Small intestine (tissue), 7 donors: ENCODE measurements around the gene MAP3K5. TPM values are rescaled to one million over a fixed set of nuclear protein-coding genes. Genes with fewer than 3 reads are reported as not detected.

ENCODE experiments used
- DNase-seq, 2 donors: peaks; one replicate each; pipeline versions ENCODE4 v3.0.0 to v3.0.0-alpha.2; 2013
- FAIRE-seq: peaks from 2 replicates; lab custom pipeline; 2012; peaks lifted over from hg19 to GRCh38; lab: Jason Lieb, UNC
- H3K27ac ChIP-seq, 3 donors: one replicate each; pipeline ENCODE4 v1.5.1; 2013; ENCODE audit warnings: low read length in 2 of 3, mild to moderate bottlenecking in 2 of 3, control low read depth in 1 of 3, inconsistent platforms in 1 of 3, low read depth in 1 of 3, moderate library complexity in 1 of 3
- H3K27me3 ChIP-seq, 3 donors: one replicate each; pipeline ENCODE4 v1.6.1; 2013; ENCODE audit warnings: low read length in 3 of 3, inconsistent platforms in 1 of 3; ENCODE audit not compliant: control insufficient read depth in 3 of 3, insufficient read depth in 3 of 3
- H3K36me3 ChIP-seq, 3 donors: one replicate each; pipeline ENCODE4 v1.6.1; 2013; ENCODE audit warnings: low read length in 3 of 3, inconsistent platforms in 1 of 3, low read depth in 1 of 3, mild to moderate bottlenecking in 1 of 3, moderate library complexity in 1 of 3; ENCODE audit not compliant: control insufficient read depth in 3 of 3, insufficient read depth in 2 of 3
- H3K4me1 ChIP-seq, 3 donors: one replicate each; pipeline ENCODE4 v1.6.1; 2013; ENCODE audit warnings: low read length in 2 of 3, inconsistent platforms in 1 of 3, low read depth in 1 of 3, mild to moderate bottlenecking in 1 of 3, moderate library complexity in 1 of 3; ENCODE audit not compliant: control insufficient read depth in 3 of 3, insufficient read depth in 2 of 3
- H3K4me3 ChIP-seq, 3 donors: one replicate each; pipeline ENCODE4 v1.5.1; 2013; ENCODE audit warnings: low read length in 3 of 3, control low read depth in 1 of 3, inconsistent platforms in 1 of 3, low read depth in 1 of 3, mild to moderate bottlenecking in 1 of 3, moderate library complexity in 1 of 3
- H3K9me3 ChIP-seq, 2 donors: one replicate each; pipeline ENCODE4 v1.6.1; 2013; ENCODE audit warnings: low read depth in 1 of 2, low read length in 1 of 2; ENCODE audit not compliant: control insufficient read depth in 2 of 2, insufficient read depth in 1 of 2
- WGBS, 3 donors: extraction: QIAGEN DNeasy Blood & Tissue Kit; methylation state at CpG; one replicate each; pipeline ENCODE4 v1.1.7; 2013; 5-methylcytosine and 5-hydroxymethylcytosine counted together
- polyA plus RNA-seq, 4 donors: library from polyadenylated mRNA; stranded (reverse) in 3 of 4; unstranded in 1 of 4; fragments of 200-250 nt in 3 of 4; fragments of 120-200 nt in 1 of 4; gene quantifications; one replicate each; pipeline versions ENCODE4 v1.2.1 to v1.2.3, GENCODE V29; 2013
- donor health status: healthy with polysubstance abuse.
- donor health status: control.
- donor health status: control.
- donor health status: Bipolar disorder and iron deficiency.
- donor health status: healthy.

The MAP3K5 gene
- polyA plus RNA-seq, 4 donors: 5.4 to 9.5 (median 7.0) TPM

DNA sequence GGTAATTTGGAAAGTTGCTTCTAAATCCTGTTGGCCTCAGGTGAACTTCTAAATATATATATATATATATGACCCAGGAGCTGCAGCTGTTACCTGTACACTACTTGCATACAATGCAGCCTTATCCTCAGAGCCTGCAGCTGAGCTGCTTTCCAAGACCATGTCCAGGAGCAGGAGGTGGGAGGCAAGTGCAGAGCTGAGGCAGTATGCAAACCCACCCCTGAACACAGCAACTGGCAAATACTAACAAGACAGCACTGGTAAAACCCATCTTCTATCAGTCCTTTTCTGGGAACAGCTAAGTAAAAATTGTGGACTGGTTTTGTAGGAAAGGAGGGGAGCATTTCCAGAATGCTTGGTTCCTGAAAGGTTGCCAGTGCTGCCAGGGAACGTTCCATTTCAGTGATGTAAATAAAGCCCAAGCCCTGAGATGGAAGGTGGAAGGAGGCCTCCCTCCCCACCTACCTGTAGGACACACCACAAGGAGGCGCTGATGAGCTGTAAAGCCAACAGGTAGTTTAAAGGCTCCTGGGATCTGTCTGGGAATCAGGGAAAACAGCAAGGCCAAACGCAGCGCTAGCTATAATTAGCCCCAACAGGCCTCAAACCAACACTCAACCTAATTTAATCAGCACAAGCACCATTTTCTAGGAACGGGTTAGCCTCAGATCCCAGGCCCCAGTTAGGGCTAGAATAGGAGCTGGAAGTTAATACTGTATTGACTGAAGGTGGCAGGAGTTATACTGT is 148.3 kb downstream of the MAP3K5 start:
- no peaks in the 10 kb centered on the region for H3K9me3 ChIP-seq
- H3K36me3 ChIP-seq: no peaks in the 10 kb centered on the region
- no peak overlapping the region for H3K27ac ChIP-seq
- H3K4me1 ChIP-seq: peaks cover 2 to 7% (median 4%) of the 10 kb centered on the region in 3 donors
- H3K27me3 ChIP-seq: no peaks in the 10 kb centered on the region
- DNase-seq: peak; percentile 92
- 3 to 10% (median 8%) methylated on average over 5 of the region's 5 CpGs for WGBS, 3 donors
- H3K4me3 ChIP-seq: no peak overlapping the region
- FAIRE-seq: no peak

DNA sequence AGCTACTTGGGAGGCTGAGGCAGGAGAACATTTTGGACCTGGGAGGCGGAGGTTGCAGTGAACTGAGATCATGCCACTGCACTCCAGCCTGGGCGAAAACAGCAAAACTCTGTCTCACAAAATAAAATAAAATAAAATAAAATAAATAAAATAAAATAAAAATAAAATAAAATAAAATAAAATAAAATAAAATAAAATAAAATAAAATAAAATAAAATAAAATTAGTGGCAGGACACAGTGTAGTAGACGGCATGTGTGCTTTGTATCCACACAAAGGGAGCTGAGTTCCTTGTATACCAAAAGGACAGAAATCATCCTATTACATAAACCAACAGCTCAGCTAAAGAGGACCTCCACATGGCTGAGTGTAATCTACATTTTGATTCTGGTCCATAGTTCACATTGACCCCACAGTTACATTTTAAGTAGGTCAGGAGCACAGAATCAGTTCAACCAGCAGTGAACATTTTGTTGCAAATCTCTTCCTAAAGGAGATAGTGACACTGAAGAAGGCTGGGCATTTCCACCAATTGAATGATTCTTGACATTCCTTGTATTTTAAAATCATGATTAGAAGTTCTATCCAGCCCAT is 150.3 kb downstream of the MAP3K5 start:
- Histone ChIP-seq H3K27me3 (no peaks in the 10 kb centered on the region), H3K27ac (no peak overlapping the region), H3K36me3 (peaks cover 0 to 4% (median 3%) of the 10 kb centered on the region in 3 donors), H3K4me3 (no peak overlapping the region), H3K9me3 (no peaks in the 10 kb centered on the region), H3K4me1 (peaks cover 0 to 4% (median under 1%) of the 10 kb centered on the region in 3 donors)
- FAIRE-seq (no peak), DNase-seq (no peak)
- 96 to 97% (median 96%) methylated on average over 3 of the region's 3 CpGs for WGBS, 3 donors

DNA sequence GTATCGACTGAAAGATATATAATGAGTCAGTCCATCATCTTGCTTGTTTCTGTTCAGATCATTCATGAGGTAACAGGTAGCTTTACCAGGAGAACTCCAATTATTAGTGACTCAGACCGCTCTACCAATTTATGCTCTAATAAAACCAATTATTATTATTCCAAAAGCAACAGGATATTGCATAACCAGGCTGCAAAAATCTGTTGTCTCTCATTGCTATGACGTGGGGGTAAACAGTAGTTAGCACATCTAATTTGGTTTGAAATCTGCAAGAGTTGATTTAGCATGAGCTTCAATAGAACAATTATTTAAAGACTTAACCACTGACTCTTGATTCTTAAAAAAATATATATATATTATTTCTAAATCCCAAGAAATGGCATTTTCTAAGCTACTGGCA is 151.1 kb downstream of the MAP3K5 start:
- H3K9me3 ChIP-seq: no peaks in the 10 kb centered on the region
- H3K36me3 ChIP-seq: peaks cover 4 to 12% (median 5%) of the 10 kb centered on the region in 3 donors
- H3K4me1 ChIP-seq: peaks cover 0 to 4% (median 0%) of the 10 kb centered on the region in 3 donors
- 85 to 92% (median 89%) methylated on average over 3 of the region's 3 CpGs for WGBS, 3 donors
- DNase-seq (no peak), FAIRE-seq (no peak)
- H3K27me3 ChIP-seq: no peaks in the 10 kb centered on the region
- H3K27ac ChIP-seq: no peak overlapping the region
- no peak overlapping the region for H3K4me3 ChIP-seq

DNA sequence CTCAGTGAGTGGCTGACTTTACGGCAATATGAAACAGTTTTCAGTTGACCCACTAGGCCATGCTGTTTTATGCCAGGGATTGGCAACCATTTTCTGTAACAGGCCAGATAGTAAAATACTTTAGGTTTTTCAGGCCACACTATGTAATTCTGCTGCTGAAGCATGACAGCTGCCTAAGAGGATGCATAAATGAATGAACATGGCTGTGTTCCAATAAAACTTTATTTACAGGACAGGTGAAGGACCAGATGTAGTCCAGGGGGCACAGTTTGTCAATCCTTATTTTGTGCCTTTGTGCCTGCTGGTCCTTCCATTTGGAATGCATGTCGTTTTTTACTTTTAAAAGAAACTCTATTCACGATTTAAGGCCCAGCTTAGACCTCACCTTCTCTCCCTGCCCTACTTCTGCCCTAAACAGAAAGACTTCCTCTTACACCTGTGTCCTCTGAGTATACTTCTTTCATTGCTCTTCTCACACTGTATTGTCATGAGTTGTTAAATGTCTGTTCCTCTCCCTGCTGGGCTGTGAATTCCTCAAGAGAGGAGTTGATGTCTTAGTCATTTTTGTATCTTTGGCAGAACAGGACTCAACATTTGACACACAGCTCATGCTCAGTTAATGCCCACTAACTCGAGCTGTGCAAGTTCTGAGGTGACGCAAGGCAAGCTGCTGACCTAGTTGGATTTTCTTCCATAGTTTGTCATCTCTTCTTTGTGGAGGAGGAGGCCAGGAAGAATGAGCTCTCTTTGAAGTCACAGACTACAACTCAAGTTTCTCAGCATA is 152.0 kb downstream of the MAP3K5 start:
- Histone ChIP-seq H3K9me3 (no peaks in the 10 kb centered on the region), H3K36me3 (peaks cover 5 to 13% (median 6%) of the 10 kb centered on the region in 3 donors), H3K27me3 (no peaks in the 10 kb centered on the region), H3K27ac (no peak overlapping the region), H3K4me3 (no peak overlapping the region), H3K4me1 (peaks cover 0 to 4% (median 0%) of the 10 kb centered on the region in 3 donors)
- DNase-seq (no peak), FAIRE-seq (no peak)
- WGBS, 3 donors: 90 to 95% (median 93%) methylated on average over 5 of the region's 5 CpGs

DNA sequence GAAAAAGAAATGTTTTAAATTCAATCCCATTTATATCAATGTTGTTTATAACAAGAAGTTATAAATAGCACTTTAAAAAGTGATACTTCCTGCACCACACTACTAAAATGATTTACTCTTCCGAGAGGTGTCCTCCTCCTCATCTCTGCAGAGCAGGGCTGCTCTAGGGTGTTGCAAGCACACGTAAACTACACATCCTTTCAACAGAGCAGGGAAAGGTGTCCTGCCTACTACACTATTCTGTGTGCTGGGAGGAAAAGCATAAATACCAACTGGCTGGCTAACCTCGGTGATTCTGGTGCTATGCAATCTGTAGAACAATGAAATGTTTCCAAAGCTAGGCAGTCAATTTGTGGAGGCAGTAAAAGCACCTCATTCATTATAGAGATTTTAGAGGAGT is 152.6 kb downstream of the MAP3K5 start:
- DNase-seq (no peak), FAIRE-seq (no peak)
- 77 to 95% (median 90%) methylated on average over 3 of the region's 3 CpGs for WGBS, 3 donors
- H3K27me3 ChIP-seq: no peaks in the 10 kb centered on the region
- peaks cover 0 to 4% (median 0%) of the 10 kb centered on the region in 3 donors for H3K4me1 ChIP-seq
- no peak overlapping the region for H3K4me3 ChIP-seq
- H3K9me3 ChIP-seq: no peaks in the 10 kb centered on the region
- no peak overlapping the region for H3K27ac ChIP-seq
- peaks cover 5 to 13% (median 6%) of the 10 kb centered on the region in 3 donors for H3K36me3 ChIP-seq

DNA sequence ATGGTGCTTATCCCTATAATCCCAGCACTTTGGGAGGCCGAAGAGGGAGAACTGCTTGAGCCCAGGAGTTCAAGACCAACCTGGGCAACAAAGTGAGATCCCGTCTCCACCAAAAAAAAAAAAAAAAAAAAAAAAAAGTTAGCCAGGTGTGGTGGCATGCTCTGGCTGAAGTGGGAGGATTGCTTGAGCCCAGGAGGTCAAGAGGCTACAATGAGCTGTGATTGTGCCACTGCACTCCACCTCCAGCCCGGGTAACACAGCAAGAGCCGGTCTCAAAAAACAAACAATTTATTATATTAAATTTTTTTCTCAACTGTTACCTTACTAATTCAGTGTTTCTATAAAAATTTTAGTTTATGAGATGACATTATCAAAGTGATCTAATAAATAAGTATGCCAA is 156.7 kb downstream of the MAP3K5 start:
- no peaks in the 10 kb centered on the region for H3K27me3 ChIP-seq
- DNase-seq: no peak
- FAIRE-seq: no peak
- 95 to 96% (median 95%) methylated on average over 3 to 4 of the region's 4 CpGs for WGBS, 3 donors
- H3K4me1 ChIP-seq: no peaks in the 10 kb centered on the region
- no peaks in the 10 kb centered on the region for H3K9me3 ChIP-seq
- no peak overlapping the region for H3K4me3 ChIP-seq
- no peak overlapping the region for H3K27ac ChIP-seq
- H3K36me3 ChIP-seq: peaks cover 5 to 13% (median 12%) of the 10 kb centered on the region in 3 donors

DNA sequence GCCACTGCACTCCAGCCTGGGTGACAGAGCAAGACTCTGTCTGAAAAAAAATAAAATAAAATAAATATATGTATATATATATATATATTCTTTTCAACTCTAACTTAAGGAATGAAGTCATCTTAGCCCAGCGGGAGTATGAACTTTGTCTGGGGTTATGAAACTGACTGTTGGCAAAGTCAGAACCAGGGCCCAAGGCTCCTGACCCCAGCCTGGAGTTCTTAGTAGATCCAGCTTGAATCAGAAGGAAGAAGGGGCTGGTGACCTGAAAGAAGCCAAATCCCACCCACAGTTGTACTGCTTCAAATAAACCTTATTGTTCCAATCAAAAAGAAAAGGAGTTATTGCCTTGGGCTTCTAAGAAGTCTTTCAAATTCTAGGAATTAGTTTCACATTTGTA is 158.9 kb downstream of the MAP3K5 start:
- Histone ChIP-seq H3K9me3 (no peaks in the 10 kb centered on the region), H3K4me1 (no peaks in the 10 kb centered on the region), H3K27ac (no peak overlapping the region), H3K36me3 (peaks cover 7 to 13% (median 12%) of the 10 kb centered on the region in 3 donors), H3K27me3 (no peaks in the 10 kb centered on the region), H3K4me3 (no peak overlapping the region)
- FAIRE-seq (no peak), DNase-seq (no peak)
- 72 to 96% (median 96%) methylated on average over 1 of the region's 1 CpG for WGBS, 3 donors

DNA sequence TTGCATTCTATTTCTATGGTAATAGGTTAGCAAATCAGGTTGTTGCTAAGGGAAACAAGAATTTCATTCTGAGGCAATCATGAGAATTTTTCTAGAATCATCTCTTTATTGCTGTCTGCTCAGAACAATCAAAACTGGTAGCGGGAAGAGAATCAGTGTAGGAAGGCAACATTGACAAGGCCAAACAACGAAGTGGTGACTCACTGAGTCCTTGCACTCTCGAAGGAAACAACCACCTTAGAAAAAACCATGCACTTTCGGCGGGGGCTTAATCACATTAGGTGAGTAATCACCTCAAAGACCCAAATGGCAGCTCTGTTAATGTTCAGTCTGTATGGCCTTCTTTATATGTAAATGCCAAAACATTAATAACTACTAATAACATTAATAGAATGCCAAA is 163.3 kb downstream of the MAP3K5 start:
- no peak overlapping the region for H3K4me3 ChIP-seq
- no peak overlapping the region for H3K27ac ChIP-seq
- H3K9me3 ChIP-seq: no peaks in the 10 kb centered on the region
- no peaks in the 10 kb centered on the region for H3K27me3 ChIP-seq
- DNase-seq: no peak
- H3K4me1 ChIP-seq: peaks cover 0 to 6% (median 2%) of the 10 kb centered on the region in 3 donors
- WGBS, 3 donors: 80 to 89% (median 85%) methylated on average over 5 of the region's 5 CpGs
- H3K36me3 ChIP-seq: peaks cover 0 to 6% (median 2%) of the 10 kb centered on the region in 3 donors
- FAIRE-seq: no peak
